ENCODE measurements around the gene CABLES1. TPM values are rescaled to one million over a fixed set of nuclear protein-coding genes. Genes with fewer than 3 reads are reported as not detected.
"Not testable (repeated sequence)": the region's sequence is repeated elsewhere in the genome, so short reads cannot be mapped to it uniquely, and the experiment has no call there.

Gene CABLES1
- total RNA-seq, 1 experiment from 2014 or later = 66.4 TPM

DNA sequence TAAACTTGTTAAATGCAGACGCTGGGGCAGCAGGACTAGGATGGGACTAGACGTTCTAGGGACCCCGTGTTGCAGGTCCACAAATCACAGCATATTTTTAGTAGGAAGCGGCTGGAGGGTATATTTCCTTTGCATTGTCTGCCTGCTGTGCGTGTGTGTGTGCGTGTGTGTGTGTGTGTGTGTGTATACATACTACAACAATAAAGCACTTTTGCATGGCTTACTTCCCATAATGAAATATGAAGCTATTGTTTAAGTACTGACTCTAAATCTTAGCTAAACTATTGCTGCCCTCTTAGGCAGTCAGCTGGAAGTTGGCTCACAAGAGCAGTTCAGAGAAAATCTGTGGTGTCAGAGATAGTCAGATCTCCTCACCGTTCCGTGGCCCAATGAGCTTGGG, 133.4 kb downstream of the CABLES1 start:
- intact Hi-C loops (cut with micrococcal nuclease; ENCODE audit: unreplicated experiment) (loop anchor here (10.0 kb wide), 1 partner anchor 86 kb away; no protein-coding TSS in a partner anchor), in situ Hi-C loops (cut with HindIII; ENCODE audit: low pct_unique_long_range_greater_than_20kb, low sequenced_read_pairs) (no loop called here)
- H3K4me3 ChIP-seq (ENCODE audit: low read depth in 2 of 2, low read length in 2 of 2) = no peak overlapping the region
- CTCF ChIA-PET = interaction anchor here (0.6 kb wide), 1 partner anchor 145 kb away, joined by 5 read pairs; no protein-coding TSS in a partner anchor
- DNase-seq (ENCODE audit: low read depth, low spot score) (no peak), ATAC-seq (no peak)
- H3K4me1 ChIP-seq (ENCODE audit: control insufficient read depth, insufficient read depth, low read length) = peaks cover 8% of the 10 kb centered on the region; the same call in 1 of the 2 replicates
- H3K27ac ChIP-seq (ENCODE audit: low read length) = peak overlapping the region; percentile 58; the same call in 1 of the 2 replicates
- no peaks in the 10 kb centered on the region for H3K36me3 ChIP-seq (ENCODE audit: control insufficient read depth, insufficient read depth, low read length)
- TF ChIP-seq, protein P1, sequence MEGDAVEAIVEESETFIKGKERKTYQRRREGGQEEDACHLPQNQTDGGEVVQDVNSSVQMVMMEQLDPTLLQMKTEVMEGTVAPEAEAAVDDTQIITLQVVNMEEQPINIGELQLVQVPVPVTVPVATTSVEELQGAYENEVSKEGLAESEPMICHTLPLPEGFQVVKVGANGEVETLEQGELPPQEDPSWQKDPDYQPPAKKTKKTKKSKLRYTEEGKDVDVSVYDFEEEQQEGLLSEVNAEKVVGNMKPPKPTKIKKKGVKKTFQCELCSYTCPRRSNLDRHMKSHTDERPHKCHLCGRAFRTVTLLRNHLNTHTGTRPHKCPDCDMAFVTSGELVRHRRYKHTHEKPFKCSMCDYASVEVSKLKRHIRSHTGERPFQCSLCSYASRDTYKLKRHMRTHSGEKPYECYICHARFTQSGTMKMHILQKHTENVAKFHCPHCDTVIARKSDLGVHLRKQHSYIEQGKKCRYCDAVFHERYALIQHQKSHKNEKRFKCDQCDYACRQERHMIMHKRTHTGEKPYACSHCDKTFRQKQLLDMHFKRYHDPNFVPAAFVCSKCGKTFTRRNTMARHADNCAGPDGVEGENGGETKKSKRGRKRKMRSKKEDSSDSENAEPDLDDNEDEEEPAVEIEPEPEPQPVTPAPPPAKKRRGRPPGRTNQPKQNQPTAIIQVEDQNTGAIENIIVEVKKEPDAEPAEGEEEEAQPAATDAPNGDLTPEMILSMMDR (IDR thresholded peaks at IDR 0.05) = no peak
- TF ChIP-seq TCF7L2 (IDR thresholded peaks at IDR 0.05; ENCODE audit: low read depth, low read length) (no peak), POLR2AphosphoS5 (IDR thresholded peaks at IDR 0.05; ENCODE audit: low read depth, low read length) (no peak), SIN3A (IDR thresholded peaks at IDR 0.05; ENCODE audit: borderline replicate concordance, insufficient read depth, low read depth, low read length) (no peak)
- TF ChIP-seq, protein P2, sequence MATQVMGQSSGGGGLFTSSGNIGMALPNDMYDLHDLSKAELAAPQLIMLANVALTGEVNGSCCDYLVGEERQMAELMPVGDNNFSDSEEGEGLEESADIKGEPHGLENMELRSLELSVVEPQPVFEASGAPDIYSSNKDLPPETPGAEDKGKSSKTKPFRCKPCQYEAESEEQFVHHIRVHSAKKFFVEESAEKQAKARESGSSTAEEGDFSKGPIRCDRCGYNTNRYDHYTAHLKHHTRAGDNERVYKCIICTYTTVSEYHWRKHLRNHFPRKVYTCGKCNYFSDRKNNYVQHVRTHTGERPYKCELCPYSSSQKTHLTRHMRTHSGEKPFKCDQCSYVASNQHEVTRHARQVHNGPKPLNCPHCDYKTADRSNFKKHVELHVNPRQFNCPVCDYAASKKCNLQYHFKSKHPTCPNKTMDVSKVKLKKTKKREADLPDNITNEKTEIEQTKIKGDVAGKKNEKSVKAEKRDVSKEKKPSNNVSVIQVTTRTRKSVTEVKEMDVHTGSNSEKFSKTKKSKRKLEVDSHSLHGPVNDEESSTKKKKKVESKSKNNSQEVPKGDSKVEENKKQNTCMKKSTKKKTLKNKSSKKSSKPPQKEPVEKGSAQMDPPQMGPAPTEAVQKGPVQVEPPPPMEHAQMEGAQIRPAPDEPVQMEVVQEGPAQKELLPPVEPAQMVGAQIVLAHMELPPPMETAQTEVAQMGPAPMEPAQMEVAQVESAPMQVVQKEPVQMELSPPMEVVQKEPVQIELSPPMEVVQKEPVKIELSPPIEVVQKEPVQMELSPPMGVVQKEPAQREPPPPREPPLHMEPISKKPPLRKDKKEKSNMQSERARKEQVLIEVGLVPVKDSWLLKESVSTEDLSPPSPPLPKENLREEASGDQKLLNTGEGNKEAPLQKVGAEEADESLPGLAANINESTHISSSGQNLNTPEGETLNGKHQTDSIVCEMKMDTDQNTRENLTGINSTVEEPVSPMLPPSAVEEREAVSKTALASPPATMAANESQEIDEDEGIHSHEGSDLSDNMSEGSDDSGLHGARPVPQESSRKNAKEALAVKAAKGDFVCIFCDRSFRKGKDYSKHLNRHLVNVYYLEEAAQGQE (IDR thresholded peaks at IDR 0.05; ENCODE audit: insufficient read depth in 1 of 2, low read depth in 2 of 2, low read length in 1 of 2) = no peak
- BruUV-seq (replicated peaks) = no TSS peak
- H3K27me3 ChIP-seq (ENCODE audit: control insufficient read depth, insufficient read depth, low read length) = no peaks in the 10 kb centered on the region
- POLR2A ChIA-PET = no interaction called here
- H3K9me3 ChIP-seq (ENCODE audit: control insufficient read depth, insufficient read depth, low read depth, low read length) = 0 out of 2 replicates have a peak, but pooled peaks cover 3% of the 10 kb centered on the region

DNA sequence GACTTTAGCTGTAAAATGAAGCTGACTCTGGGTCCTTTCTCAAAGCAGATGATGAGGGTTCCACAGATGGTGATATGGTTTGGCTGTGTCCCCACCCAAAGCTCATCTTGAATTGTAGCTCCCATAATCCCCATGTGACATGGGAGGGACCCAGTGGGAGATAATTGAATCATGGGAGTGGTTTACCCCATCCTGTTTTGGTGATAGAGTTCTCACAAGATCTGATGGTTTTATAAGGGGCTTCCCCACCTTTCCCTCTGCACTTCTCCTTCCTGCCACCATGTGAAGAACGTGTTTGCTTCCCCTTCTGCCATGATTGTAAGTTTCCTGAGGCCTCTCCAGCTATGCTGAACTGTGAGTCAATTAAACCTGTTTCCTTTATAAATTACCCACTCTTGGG, 133.8 kb downstream of the CABLES1 start:
- ATAC-seq; H3K27me3 ChIP-seq (ENCODE audit: control insufficient read depth, insufficient read depth, low read length); H3K36me3 ChIP-seq (ENCODE audit: control insufficient read depth, insufficient read depth, low read length); H3K27ac ChIP-seq (ENCODE audit: low read length); BruUV-seq (replicated peaks); DNase-seq (ENCODE audit: low read depth, low spot score); H3K9me3 ChIP-seq (ENCODE audit: control insufficient read depth, insufficient read depth, low read depth, low read length); POLR2A ChIA-PET; in situ Hi-C loops (cut with HindIII; ENCODE audit: low pct_unique_long_range_greater_than_20kb, low sequenced_read_pairs); H3K4me3 ChIP-seq (ENCODE audit: low read depth in 2 of 2, low read length in 2 of 2): not testable (repeated sequence)
- peaks cover 10% of the 10 kb centered on the region for H3K4me1 ChIP-seq (ENCODE audit: control insufficient read depth, insufficient read depth, low read length)
- intact Hi-C loops (cut with micrococcal nuclease; ENCODE audit: unreplicated experiment) = loop anchor here (10.0 kb wide), 1 partner anchor 86 kb away; no protein-coding TSS in a partner anchor
- CTCF ChIA-PET = interaction anchor here (0.6 kb wide), 1 partner anchor 145 kb away, joined by 5 read pairs; no protein-coding TSS in a partner anchor

DNA sequence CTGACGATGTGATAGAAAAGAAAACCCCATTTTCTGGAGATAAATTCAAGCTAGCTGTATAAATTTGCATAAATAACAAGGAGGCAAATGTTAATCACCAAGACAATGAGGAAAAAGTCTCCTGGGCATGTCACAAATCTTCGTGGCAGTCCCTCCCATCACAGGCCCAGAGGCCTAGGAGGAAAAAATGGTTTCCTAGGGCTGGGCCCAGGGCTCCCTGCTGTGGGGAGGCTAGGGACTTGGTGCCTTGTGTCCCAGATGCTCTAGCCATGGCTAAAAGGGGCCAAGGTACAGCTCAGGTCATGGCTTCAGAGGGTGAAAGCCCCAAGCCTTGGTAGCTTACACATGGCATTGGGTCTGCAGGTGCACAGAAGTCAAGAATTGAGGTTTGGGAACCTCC, 134.6 kb downstream of the CABLES1 start:
- ChIA-PET CTCF (no interaction called here), POLR2A (no interaction called here)
- Histone ChIP-seq H3K27me3 (ENCODE audit: control insufficient read depth, insufficient read depth, low read length) (no peaks in the 10 kb centered on the region), H3K27ac (ENCODE audit: low read length) (no peak overlapping the region), H3K36me3 (ENCODE audit: control insufficient read depth, insufficient read depth, low read length) (no peaks in the 10 kb centered on the region), H3K4me3 (ENCODE audit: low read depth in 2 of 2, low read length in 2 of 2) (no peak overlapping the region), H3K9me3 (ENCODE audit: control insufficient read depth, insufficient read depth, low read depth, low read length) (0 out of 2 replicates have a peak, but pooled peaks cover 3% of the 10 kb centered on the region), H3K4me1 (ENCODE audit: control insufficient read depth, insufficient read depth, low read length) (peaks cover 19% of the 10 kb centered on the region)
- TF ChIP-seq, protein P1 (IDR thresholded peaks at IDR 0.05) = no peak
- TF ChIP-seq POLR2AphosphoS5 (IDR thresholded peaks at IDR 0.05; ENCODE audit: low read depth, low read length) (no peak), SIN3A (IDR thresholded peaks at IDR 0.05; ENCODE audit: borderline replicate concordance, insufficient read depth, low read depth, low read length) (no peak), TCF7L2 (IDR thresholded peaks at IDR 0.05; ENCODE audit: low read depth, low read length) (no peak)
- TF ChIP-seq, protein P2 (IDR thresholded peaks at IDR 0.05; ENCODE audit: insufficient read depth in 1 of 2, low read depth in 2 of 2, low read length in 1 of 2) = no peak
- no peak for DNase-seq (ENCODE audit: low read depth, low spot score)
- in situ Hi-C loops (cut with HindIII; ENCODE audit: low pct_unique_long_range_greater_than_20kb, low sequenced_read_pairs) (no loop called here), intact Hi-C loops (cut with micrococcal nuclease; ENCODE audit: unreplicated experiment) (loop anchor here (10.0 kb wide), 1 partner anchor 85 kb away; no protein-coding TSS in a partner anchor)
- ATAC-seq = no peak
- BruUV-seq (replicated peaks) = no TSS peak

Measured in Panc1 (cell line).